HUES64 (cell line): Measurements from ENCODE around the gene GPRASP3. TPM values are rescaled to one million over a fixed set of nuclear protein-coding genes. Genes with fewer than 3 reads are reported as not detected.
"Not testable (repeated sequence)": the region's sequence is repeated elsewhere in the genome, so short reads cannot be mapped to it uniquely, and the experiment has no call there.

Source experiments
- H3K27ac ChIP-seq: 2 replicates; pipeline ENCODE4 v1.7.0; 2013; ENCODE audit warnings: low read depth, low read length, inconsistent platforms
- H3K27me3 ChIP-seq: 2 replicates; pipeline ENCODE4 v1.6.1; 2013; ENCODE audit warnings: mild to moderate bottlenecking, low read length; ENCODE audit not compliant: insufficient read depth
- H3K36me3 ChIP-seq: 2 replicates; pipeline ENCODE4 v1.6.1; 2013; ENCODE audit warnings: mild to moderate bottlenecking, low read length; ENCODE audit not compliant: insufficient read depth
- H3K4me1 ChIP-seq: 2 replicates; pipeline ENCODE4 v1.6.1; 2013; ENCODE audit warnings: mild to moderate bottlenecking, low read length, moderate library complexity; ENCODE audit not compliant: insufficient read depth
- H3K4me3 ChIP-seq: 2 replicates; pipeline ENCODE4 v1.5.1; 2013; ENCODE audit warnings: mild to moderate bottlenecking, low read length, moderate library complexity
- H3K9ac ChIP-seq: 2 replicates; pipeline ENCODE4 v1.6.1; 2013; ENCODE audit warnings: mild to moderate bottlenecking, low read depth, low read length
- H3K9me3 ChIP-seq: 2 replicates; pipeline ENCODE4 v1.6.1; 2013; ENCODE audit warnings: low read depth, low read length; ENCODE audit not compliant: insufficient read depth
- WGBS: fragments of 150-250, 120-280 bp; methylation state at CpG from one replicate; pipeline ENCODE4 v1.1.7; 2013; ENCODE audit warnings: missing lambda C conversion rate; 5-methylcytosine and 5-hydroxymethylcytosine counted together
- polyA plus RNA-seq, 2 experiments: library from polyadenylated mRNA; stranded (reverse); fragments of 50-300 nt; gene quantifications; one replicate each; pipeline ENCODE4 v1.2.3, GENCODE V29; 2013

Gene GPRASP3, protein sequence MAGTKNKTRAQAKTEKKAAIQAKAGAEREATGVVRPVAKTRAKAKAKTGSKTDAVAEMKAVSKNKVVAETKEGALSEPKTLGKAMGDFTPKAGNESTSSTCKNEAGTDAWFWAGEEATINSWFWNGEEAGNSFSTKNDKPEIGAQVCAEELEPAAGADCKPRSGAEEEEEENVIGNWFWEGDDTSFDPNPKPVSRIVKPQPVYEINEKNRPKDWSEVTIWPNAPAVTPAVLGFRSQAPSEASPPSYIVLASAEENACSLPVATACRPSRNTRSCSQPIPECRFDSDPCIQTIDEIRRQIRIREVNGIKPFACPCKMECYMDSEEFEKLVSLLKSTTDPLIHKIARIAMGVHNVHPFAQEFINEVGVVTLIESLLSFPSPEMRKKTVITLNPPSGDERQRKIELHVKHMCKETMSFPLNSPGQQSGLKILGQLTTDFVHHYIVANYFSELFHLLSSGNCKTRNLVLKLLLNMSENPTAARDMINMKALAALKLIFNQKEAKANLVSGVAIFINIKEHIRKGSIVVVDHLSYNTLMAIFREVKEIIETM
- polyA plus RNA-seq (2013, experiment 1 of 2): 9.3 TPM
- polyA plus RNA-seq (2013, experiment 2 of 2): 9.3 TPM

DNA sequence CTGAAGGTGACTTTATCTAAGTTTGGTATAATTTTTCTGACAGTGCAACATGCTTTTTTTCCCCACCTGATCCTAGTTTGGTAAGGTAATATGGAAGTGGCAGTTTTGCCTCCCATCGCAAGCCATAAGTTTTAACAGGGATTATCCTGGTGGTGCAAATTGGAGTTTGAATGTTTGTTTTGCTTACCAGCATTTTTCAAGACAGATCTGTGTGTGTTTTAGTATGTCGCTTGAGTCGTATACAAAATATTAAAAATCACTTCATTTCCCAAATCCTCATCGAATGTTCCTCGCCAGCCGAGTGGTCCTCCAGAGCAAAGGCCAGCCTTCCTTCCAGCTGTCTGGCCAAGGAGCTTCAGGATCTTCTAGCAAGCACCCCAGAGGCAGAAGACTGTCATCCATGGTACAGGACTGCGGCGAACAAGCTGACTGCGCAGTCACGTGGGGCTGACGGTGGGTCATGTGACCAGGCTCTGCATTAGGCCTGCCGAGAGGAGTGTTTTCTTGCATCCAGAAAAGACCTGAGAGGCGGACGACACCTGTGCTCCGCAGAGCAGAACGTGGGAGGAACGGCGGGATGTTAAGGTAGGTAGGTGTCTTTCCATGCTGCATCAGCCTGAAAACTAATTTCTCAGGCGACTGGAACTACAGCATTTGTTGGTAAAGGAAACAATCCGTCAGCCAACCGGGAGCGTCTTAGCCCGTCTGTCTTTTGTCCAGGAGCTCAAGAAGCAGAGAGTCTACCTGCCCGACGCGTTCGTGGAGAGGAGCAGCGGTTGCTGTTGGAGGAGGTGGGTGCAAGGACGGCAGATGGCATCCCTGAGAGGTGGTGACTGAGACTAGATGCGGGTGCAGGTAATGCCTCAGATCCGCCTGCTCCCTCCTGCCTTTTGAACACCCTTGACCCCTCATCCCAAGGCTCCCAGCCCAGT, at the start of gene GPRASP3:
GPRASP3 (plus strand) TSS at position 507 of the 932 bp plus-strand sequence. CDS start 28,253 bp downstream, outside the sequence.
- peak within 1 kb of the TSS; percentile 48 for H3K9ac ChIP-seq
- no peak within 1 kb of the TSS for H3K27ac ChIP-seq
- H3K36me3 ChIP-seq: no peaks in the 10 kb centered on the region
- no peaks in the 10 kb centered on the region for H3K4me1 ChIP-seq
- H3K27me3 ChIP-seq: no peaks in the 10 kb centered on the region
- peak within 1 kb of the TSS; percentile 68 for H3K4me3 ChIP-seq
- no peaks in the 10 kb centered on the region for H3K9me3 ChIP-seq
- WGBS: 88% methylated on average over 27 of the region's 31 CpGs

DNA sequence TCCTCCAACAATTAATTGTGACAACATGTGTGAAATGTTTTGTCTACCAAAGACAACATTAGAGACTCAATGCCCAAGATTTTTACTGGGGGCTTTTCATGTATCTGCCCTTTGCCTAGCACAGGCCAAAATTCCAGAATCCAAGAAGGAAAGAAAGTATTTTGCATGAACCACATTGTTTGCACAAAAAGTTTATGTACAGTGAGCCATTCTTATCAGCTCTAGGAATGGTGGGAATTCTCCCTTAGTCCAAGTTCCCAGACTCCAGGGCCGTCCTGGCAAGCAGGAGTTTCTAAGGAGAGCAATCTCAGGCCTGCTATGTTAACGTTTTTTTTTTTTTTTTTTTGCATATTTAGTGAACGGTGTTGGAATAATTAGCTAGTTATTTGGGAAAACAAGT, 47.7 kb upstream of the GPRASP3 start:
- H3K9me3 ChIP-seq: no peaks in the 10 kb centered on the region
- no peak overlapping the region for H3K27ac ChIP-seq
- no peak overlapping the region for H3K9ac ChIP-seq
- no peaks in the 10 kb centered on the region for H3K27me3 ChIP-seq
- H3K4me1 ChIP-seq: no peaks in the 10 kb centered on the region
- WGBS: 83% methylated on average over 1 of the region's 3 CpGs
- H3K4me3 ChIP-seq: no peak overlapping the region
- H3K36me3 ChIP-seq: no peaks in the 10 kb centered on the region

DNA sequence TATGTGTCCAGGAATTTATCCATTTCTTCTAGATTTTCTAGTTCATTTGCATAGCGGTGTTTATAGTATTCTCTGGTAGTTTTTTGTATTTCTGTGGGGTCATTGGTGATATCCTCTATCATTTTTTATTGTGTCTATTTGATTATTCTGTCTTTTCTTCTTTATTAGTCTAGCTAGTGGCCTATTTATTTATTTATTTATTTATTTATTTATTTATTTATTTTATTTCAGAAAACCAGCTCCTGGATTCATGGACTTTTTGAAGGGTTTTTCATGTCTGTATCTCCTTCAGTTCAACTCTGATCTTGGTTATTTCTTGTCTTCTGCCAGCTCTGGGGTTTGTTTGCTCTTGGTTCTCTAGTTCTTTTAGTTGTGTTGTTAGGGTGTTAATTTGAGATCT, 43.1 kb upstream of the GPRASP3 start:
- H3K36me3 ChIP-seq, H3K4me1 ChIP-seq, H3K9me3 ChIP-seq, H3K4me3 ChIP-seq, H3K9ac ChIP-seq, H3K27me3 ChIP-seq, H3K27ac ChIP-seq: not testable (repeated sequence)
- WGBS: no CpG with 5 or more reads among the region's 1 CpG

DNA sequence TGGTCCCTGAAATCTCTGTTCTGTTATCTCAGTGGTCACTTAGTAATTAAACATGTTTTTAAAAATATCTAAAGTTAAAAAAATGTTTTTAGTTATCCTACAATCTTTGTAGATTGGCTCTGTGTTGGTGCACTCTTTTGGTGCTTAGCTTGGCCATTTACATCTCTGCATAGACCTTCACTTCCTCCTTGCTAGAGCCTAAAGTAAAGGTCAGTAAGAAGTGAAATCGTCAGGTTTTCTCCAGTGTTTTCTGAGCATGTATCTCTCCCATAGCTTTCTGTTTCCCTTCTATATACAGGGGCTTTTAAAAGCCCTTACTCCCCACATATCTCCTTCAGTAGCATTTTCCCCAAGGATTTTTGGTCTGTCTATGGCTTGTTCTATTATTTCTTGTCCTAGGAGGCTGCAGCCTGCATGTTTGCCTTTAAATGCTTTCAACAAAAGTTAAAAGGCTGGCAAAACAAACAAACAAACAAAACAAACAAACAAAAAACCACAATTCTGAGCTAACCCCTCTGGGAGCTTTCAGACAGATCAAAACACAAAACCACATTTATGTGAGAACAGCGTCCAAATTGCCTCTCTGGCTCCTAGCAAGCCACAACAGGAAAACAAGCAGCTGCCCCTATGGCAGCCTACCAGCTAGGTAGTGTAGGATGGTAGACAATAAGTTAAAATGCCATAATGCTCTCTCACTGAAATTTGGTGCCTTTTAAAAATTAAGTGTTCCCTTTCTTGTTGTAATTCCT, 35.6 kb upstream of the GPRASP3 start:
- 0 out of 2 replicates have a peak, but pooled peaks cover 2% of the 10 kb centered on the region for H3K9me3 ChIP-seq
- no peak overlapping the region for H3K4me3 ChIP-seq
- no peaks in the 10 kb centered on the region for H3K36me3 ChIP-seq
- H3K27me3 ChIP-seq: no peaks in the 10 kb centered on the region
- H3K27ac ChIP-seq: no peak overlapping the region
- 85% methylated on average over 2 of the region's 2 CpGs for WGBS
- no peak overlapping the region for H3K9ac ChIP-seq
- H3K4me1 ChIP-seq: no peaks in the 10 kb centered on the region

DNA sequence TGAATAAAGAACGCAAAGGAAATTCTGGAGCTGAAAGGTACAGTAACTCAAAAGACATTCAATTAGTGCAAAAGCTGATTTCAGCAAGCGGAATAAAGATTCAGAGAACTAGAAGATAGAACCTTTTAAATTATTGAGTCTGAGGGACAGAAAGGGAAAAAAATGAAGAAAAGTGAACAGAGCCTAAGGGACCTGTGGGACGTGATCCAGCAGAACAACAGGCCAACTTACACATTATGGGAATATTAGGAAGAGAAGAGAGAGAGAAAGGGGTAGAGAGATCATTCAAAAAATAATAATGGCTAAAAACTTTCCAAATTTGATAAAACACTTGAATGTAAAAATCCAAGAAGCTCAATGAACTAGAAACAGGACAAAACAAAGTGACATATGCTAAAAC, 25.8 kb upstream of the GPRASP3 start:
- no peaks in the 10 kb centered on the region for H3K36me3 ChIP-seq
- no peak overlapping the region for H3K9ac ChIP-seq
- no peaks in the 10 kb centered on the region for H3K4me1 ChIP-seq
- no peak overlapping the region for H3K4me3 ChIP-seq
- H3K27ac ChIP-seq: no peak overlapping the region
- H3K27me3 ChIP-seq: no peaks in the 10 kb centered on the region
- H3K9me3 ChIP-seq: peaks cover 3% of the 10 kb centered on the region; the same call in 1 of the 2 replicates
- WGBS: 94% methylated on average over 2 of the region's 3 CpGs

DNA sequence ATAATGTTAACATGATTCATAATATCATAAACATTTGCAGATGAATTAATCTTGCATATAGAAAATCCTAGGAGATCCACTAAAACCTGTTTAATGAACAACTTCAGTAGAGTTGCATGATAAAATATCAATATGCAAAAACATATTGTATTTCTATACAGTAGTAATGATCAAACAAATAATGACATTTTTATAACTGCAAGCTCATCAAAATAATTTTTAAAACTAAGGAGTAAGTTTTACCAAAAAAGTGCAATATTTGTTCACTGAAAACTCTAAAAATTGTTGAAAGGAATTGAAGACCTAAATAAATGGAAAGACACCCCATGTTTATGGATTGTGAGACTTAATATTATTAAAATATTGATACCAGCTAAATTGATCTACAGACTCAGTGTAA, 24.2 kb upstream of the GPRASP3 start:
- Histone ChIP-seq H3K4me3 (no peak overlapping the region), H3K27me3 (no peaks in the 10 kb centered on the region), H3K9ac (no peak overlapping the region), H3K9me3 (peaks cover 3% of the 10 kb centered on the region; the same call in 1 of the 2 replicates), H3K36me3 (no peaks in the 10 kb centered on the region), H3K4me1 (no peaks in the 10 kb centered on the region), H3K27ac (no peak overlapping the region)

DNA sequence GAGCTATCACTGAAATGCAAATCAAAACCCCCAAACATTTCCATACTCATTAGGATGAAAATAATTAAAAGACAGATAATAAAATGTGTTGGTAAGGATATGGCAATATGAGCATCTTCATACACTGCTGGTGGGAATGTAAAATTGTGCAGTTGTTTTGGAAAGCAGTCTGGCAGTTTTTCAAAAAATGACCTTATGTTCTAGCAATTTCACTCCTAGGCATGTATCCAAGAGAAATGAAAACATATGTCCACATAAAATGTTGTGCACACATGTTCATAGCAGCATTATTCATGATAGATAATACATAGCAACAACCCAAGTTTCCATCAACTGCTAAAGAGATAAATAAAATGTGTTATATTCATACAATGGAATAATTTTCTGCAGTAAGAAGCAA, 23.0 kb upstream of the GPRASP3 start:
- Histone ChIP-seq H3K27ac (no peak overlapping the region), H3K9ac (no peak overlapping the region), H3K4me1 (no peaks in the 10 kb centered on the region), H3K36me3 (no peaks in the 10 kb centered on the region), H3K9me3 (no peaks in the 10 kb centered on the region), H3K4me3 (no peak overlapping the region), H3K27me3 (no peaks in the 10 kb centered on the region)

DNA sequence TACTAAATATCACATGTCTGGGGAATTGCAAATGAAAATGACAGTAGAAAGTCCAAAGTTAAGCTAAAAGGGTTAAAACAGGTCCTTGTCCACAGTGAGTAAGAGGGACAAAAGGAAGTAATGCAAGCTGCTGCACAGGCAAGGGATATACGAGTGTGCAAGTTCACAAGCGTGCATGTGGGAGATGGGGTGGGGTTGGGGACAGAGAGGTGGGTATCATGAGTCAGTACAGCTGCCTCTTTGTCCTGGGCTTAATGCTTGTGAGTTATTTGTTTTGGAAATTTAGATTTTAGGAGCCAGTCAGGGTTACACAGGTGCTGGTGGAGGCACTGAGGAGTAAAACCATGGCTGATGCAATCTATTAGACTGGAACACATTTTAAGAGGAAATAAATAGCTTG, 11.6 kb upstream of the GPRASP3 start:
- peaks cover 10% of the 10 kb centered on the region for H3K27me3 ChIP-seq
- WGBS: 88% methylated on average over 2 of the region's 2 CpGs

DNA sequence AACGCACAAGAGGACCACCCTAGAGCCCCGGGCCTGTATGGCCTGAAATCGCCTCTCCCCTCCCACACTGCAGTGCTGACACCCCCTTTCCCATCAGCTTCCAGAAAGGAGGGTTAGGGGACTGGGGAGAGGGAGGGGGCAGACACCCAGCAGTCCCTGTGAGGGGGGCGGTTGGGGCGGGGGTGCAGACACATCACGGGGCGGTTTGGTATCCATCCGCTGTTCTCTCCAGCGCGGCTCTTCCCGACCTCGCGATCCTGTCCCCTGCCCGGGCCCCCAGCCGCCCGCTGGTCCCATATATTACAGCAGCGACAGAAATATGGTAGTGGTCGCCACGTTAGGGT, 8.7 kb upstream of the GPRASP3 start:
- Histone ChIP-seq H3K4me3 (peak overlapping the region; percentile 80), H3K9me3 (no peaks in the 10 kb centered on the region), H3K27ac (no peak overlapping the region), H3K4me1 (no peaks in the 10 kb centered on the region), H3K9ac (peak overlapping the region; percentile 58; the same call in 1 of the 2 replicates), H3K27me3 (peaks cover 10% of the 10 kb centered on the region), H3K36me3 (no peaks in the 10 kb centered on the region; the same call in 1 of the 2 replicates)
- WGBS: 7% methylated on average over 18 of the region's 19 CpGs

More for the DNA sequence above, 11.6 kb upstream of the GPRASP3 start:
- Histone ChIP-seq H3K36me3 (no peaks in the 10 kb centered on the region; the same call in 1 of the 2 replicates), H3K4me3 (no peak overlapping the region), H3K9ac (no peak overlapping the region), H3K9me3 (no peaks in the 10 kb centered on the region), H3K27ac (no peak overlapping the region), H3K4me1 (no peaks in the 10 kb centered on the region)

DNA sequence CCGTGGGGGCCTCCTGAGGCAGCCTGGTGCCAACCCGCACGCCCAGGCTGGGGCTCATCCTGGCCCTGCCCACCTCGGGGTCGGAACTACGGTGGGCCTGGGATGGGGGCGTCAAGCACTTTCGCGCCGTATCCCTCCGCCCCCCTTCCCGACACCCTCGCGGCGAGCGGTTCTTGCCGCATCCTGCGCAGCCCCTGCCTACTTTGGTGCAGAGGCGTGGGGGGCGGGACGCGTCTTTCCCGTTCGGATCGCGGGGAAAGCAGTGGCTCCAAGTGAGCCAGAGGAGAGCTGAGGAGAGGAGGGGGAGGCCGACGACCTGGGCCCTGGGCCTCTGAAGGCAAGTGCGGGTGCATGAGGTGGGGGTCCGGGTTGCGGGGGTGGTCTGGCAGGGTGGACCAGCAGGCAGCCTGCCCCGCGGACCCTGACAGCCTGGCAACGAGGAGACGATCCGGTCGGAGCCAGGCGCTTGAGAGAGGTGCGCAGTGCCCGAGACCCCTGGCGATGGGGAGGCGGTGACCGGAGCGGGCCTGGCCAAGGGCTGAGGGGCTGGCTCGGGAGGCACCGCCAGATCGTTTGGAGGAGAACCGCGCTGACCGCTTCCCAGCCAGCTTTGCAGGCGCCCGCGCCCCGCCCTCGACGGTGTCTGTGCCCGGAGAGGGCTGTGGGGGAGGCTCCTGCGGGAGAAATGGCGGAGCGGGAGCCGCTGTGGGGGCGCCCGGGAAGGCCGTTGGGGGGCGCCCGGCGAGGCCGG, 8.2 kb upstream of the GPRASP3 start, which contains the start of gene GPRASP2:
GPRASP2 (plus strand) TSS at position 233 of the 751 bp plus-strand sequence. CDS start 2,422 bp downstream, outside the sequence.
- Histone ChIP-seq H3K9ac (peak within 1 kb of the TSS; percentile 58), H3K27ac (no peak within 1 kb of the TSS), H3K27me3 (peaks cover 10% of the 10 kb centered on the region), H3K36me3 (no peaks in the 10 kb centered on the region; the same call in 1 of the 2 replicates), H3K4me1 (no peaks in the 10 kb centered on the region), H3K9me3 (no peaks in the 10 kb centered on the region), H3K4me3 (peak within 1 kb of the TSS; percentile 80)
- WGBS: under 1% methylated on average over 68 of the region's 68 CpGs
